ENCODE data around the gene OR4C11.

OR4C11 gene

DNA sequence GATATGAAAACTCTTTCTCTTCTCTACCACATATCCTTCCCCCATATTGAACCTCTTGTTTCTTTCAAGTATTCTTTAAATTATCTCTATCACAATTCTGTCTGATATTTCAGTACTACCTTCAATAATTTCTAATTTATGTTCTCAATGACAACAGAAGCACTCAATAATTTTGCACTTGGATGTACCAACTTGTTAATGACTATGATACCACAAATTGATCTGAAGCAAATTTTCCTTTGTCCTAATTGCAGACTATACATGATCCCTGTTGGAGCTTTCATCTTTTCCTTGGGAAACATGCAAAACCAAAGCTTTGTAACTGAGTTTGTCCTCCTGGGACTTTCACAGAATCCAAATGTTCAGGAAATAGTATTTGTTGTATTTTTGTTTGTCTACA lies 53.3 kb downstream of the OR4C11 start, which contains the start of gene OR4C15:
OR4C15 (plus strand) TSS at position 301 of the 400 bp plus-strand sequence; CDS start at position 301, 0 bp downstream.
- H2BK120ac ChIP-seq (ENCODE audit: insufficient read depth, low read length, poor library complexity), result no peak within 1 kb of the TSS

More for the DNA sequence above, 53.3 kb downstream of the OR4C11 start, which contains the start of gene OR4C15:
- Histone ChIP-seq H2AK5ac (ENCODE audit: low read length) (no peak within 1 kb of the TSS), H4K12ac (ENCODE audit: low read depth, low read length) (no peak within 1 kb of the TSS), H4K91ac (ENCODE audit: low read depth, low read length) (no peak within 1 kb of the TSS), H3K23ac (ENCODE audit: low read length) (no peak within 1 kb of the TSS), H3K9me3 (ENCODE audit: insufficient read depth, low read depth, low read length) (peaks cover 13% of the 10 kb centered on the region), H3K4me3 (ENCODE audit: low read depth, low read length) (no peak within 1 kb of the TSS), H3K18ac (ENCODE audit: low read length) (no peak within 1 kb of the TSS), H3K27me3 (ENCODE audit: insufficient read depth, low read length) (no peaks in the 10 kb centered on the region), H3K9ac (ENCODE audit: low read length) (no peak within 1 kb of the TSS), H2BK5ac (ENCODE audit: low read depth, low read length, poor library complexity) (no peak within 1 kb of the TSS), H3K14ac (ENCODE audit: low read length) (no peak within 1 kb of the TSS), H2AFZ (ENCODE audit: insufficient read depth, low read length, poor library complexity) (no peak within 1 kb of the TSS), H3K4me1 (ENCODE audit: control insufficient read depth in 1 of 2, insufficient read depth in 2 of 2, low read length in 2 of 2) (no peaks in the 10 kb centered on the region), H3K79me2 (ENCODE audit: control insufficient read depth, insufficient read depth, low read length, poor library complexity) (no peaks in the 10 kb centered on the region), H3K4me2 (ENCODE audit: low read length) (no peak within 1 kb of the TSS), H3K4ac (ENCODE audit: low read depth, low read length) (no peak within 1 kb of the TSS), H3K27ac (ENCODE audit: low read depth, low read length) (no peak within 1 kb of the TSS), H4K8ac (ENCODE audit: low read depth, low read length) (no peak within 1 kb of the TSS), H2BK12ac (ENCODE audit: low read length) (no peak within 1 kb of the TSS), H3K36me3 (ENCODE audit: control insufficient read depth in 1 of 2, insufficient read depth in 2 of 2, low read length in 2 of 2) (no peaks in the 10 kb centered on the region), H3K79me1 (ENCODE audit: low read length) (no peaks in the 10 kb centered on the region)
- DNase-seq, result no peak
